ENCODE measurements around the gene ANKRD10.

ANKRD10 gene

DNA sequence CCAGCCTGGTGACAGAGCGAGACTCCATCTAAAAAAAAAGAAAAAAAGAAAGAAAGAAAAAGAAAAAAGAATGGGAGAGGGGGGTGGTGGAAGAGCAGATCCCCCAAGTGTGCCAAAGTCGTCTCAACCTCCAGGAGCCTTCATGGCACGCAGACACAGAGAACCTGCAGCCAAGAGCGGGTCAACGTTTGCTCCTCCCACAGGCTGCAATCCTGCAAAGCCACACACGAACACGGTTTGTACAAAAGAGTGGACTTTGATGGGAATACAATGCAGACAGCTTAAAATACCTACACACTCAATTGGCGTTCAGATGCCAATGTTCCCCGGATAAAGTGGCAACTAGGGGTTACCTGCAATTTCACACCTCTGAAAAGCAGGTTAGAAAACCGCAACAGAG is 29.4 kb downstream of the ANKRD10 start:
- DNase-seq = no peak

GRCh38 chr13:110884517-110884916 is 30.4 kb downstream of the ANKRD10 start:
- DNase-seq = no peak

GRCh38 chr13:110883542-110883941 is 31.3 kb downstream of the ANKRD10 start:
- DNase-seq = no peak

DNA sequence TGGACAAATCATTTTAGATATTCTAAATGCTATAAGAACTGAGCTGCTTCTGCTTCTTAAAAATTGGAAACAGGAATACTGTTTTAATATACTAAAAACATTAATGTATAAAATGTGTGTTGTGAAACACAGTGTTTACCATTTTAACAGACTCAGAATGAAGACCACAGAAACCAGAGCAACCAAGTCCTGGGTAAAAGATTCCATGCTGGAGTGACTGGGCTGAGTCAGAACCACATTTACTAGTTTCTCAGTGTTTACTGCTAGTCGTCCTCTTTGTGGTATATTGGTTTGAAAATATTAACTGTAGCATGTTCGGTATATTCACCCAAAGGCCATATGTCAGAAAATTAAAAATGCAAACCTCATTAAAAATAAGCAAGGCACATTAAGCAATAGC is 31.9 kb downstream of the ANKRD10 start:
- no peak for DNase-seq

GRCh38 chr13:110881839-110882627 is 32.8 kb downstream of the ANKRD10 start:
- DNase-seq = no peak

GRCh38 chr13:110880627-110881026 is 34.2 kb downstream of the ANKRD10 start:
- DNase-seq = no peak

DNA sequence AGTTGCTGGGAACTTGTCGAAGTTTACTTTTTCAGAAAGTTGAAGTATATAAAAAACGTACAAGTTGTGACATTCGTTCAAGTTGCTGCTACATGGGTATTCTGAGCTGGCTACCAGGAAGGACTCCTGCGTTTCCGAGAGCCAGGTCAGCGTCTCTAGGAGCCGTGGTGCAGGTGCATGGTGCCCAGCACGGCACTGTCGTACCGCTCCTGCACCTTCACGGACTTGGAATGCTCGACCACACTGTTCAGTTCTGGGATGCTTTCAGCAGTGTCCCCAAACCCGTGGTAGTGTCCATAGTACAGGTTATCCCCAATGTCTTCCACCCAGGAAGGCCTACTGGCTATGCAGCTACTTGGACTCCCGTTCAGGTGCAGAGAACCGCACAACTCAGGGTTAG is 35.4 kb downstream of the ANKRD10 start:
- no peak for DNase-seq

GRCh38 chr13:110877737-110878258 is 37.1 kb downstream of the ANKRD10 start:
- no peak for DNase-seq

GRCh38 chr13:110876609-110877008 is 38.3 kb downstream of the ANKRD10 start:
- no peak for DNase-seq

- DNase-seq = no peak
Observed at GRCh38 chr13:110875241-110875640, 39.6 kb downstream of the ANKRD10 start.

DNA sequence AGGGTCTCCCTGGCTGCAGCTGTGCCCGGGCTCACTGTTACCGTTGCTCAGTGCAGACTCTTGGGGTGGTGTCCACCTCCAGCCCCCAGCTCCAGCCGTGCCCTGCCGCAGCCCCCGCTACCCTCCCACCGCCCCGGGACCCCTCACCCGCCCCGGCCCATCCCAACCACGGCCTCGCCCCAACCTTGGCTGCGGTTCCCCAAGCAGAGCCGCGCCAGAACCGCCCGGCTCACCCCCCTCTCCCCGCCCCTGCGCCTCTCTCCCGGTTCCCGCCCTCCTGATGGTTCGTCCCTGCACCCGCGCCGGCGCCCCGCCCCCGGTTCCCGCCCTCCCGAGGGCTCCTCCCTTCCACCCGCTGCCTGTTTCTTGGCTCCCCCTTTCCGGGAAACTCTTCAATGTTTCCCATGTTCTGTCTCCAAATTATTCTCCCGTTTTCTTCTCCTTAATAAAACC is 40.3 kb downstream of the ANKRD10 start:
- DNase-seq = peak; percentile 13

GRCh38 chr13:110873639-110874507 is 41.0 kb downstream of the ANKRD10 start:
- no peak for DNase-seq

GRCh38 chr13:110872768-110873638 is 41.9 kb downstream of the ANKRD10 start:
- no peak for DNase-seq

- DNase-seq = no peak
Observed at GRCh38 chr13:110872034-110872767, 42.7 kb downstream of the ANKRD10 start.

- DNase-seq = no peak
Observed at GRCh38 chr13:110869805-110870706, 44.8 kb downstream of the ANKRD10 start.

DNA sequence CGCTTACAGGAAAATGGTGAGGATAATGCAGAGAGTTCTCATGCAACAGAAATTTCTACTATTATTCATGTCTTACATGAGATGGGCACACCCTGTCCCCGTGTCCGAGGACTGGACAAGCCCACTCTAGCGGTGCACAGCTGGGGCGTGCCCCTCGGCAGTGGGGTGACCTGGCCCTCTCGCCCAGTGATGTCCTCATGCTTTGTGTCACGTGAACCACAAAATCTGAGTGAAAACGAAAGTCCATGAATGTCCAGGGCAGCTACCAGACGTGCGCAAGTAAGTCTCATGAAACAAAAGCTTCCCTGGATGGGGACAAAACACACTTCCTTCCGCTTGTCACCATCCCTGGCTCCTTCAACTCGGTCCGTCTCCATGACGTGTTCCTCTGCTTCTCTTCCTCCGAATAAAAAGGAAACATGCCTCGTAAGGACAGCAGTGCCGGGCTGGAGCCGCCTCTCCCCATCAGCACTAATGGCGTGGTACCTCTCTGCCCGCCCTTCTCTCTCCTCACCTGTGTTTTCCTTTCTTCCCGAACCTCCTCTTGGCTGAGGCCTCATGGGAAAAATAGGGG is 45.6 kb downstream of the ANKRD10 start:
- DNase-seq = no peak

DNA sequence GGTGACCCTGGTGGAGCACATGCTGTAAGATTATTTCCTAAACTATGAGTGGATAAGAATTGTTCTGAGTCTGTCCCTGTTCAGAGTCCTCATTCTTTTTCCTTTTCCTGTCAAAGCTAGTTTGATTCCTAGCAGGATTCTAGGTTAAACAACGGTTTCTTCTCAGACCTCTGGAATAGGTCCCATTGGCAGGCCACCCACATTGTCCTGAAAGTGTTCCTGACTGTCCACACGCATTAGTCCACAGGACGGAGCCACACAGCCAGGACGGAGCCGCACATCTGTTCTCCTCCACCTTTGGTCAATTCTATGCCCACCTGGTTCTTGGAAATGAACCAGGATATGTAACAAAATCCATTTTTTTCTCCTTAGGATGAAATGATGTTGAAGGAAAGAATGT is 46.1 kb downstream of the ANKRD10 start:
- DNase-seq = no peak

DNA sequence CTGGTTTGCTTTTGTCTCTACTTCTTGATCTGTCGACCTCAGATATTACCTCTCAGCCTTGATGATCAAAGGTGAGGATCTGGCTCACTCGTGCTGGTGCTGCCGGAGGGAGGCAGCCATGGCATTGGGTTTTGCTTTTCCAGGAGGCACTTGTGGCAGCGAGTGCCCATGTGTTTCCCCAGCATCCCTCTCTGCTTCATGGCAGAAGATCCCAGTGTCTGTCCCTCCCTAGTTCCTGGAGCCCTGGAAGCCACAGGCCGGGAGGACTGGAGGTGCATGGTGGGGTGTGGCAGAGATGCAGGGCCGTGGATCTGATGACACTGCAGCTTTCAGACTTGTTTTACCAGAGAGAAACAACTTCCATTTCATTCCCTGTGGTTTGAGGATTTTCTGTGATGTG is 47.5 kb downstream of the ANKRD10 start:
- DNase-seq = no peak

DNA sequence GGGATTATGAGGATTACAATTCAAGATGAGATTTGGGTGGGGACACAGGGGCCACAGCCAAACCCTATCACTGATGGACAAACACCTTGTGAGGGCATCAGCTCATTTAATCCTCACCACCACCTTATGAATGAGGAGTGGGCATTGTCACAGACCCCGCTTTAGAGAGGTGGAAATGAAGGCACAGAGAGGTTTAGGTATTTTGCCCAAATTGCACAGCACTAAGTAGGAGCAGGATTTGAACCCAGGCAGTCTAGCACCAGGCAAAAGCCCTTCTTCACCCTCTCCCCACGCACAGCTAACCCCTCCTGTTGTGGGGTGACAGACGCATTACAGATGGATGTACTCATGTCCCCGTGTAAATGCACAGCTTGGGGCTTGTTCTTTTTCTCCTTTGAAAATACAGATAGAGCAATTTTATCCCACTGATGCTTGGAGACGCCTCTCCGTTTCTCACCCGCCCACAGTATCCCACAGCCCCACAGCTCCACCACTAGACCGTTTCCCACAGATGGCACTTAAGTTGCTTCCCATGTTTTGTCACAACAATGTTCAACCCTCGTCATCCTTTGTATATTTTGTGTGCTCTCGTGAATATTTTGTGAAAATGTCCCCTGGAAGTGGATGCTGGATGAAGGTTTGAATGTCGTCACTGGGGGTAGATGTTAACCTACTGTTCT is 48.2 kb downstream of the ANKRD10 start:
- DNase-seq = no peak

- DNase-seq = no peak
Observed at GRCh38 chr13:110863685-110864084, 51.2 kb downstream of the ANKRD10 start.

All from CD4-positive, alpha-beta T cell treated with Interleukin-4 for 4 hours (primary cell).